IMR-90 (cell line): ENCODE measurements around the gene FLT1.

Experiments
- CHD1 ChIP-seq: IDR thresholded peaks from 2 replicates; pipeline ENCODE4 v1.6.1; 2012; ENCODE audit warnings: low read depth, low read length, improper control_type of control experiment
- CTCF ChIP-seq: conservative IDR thresholded peaks from 2 replicates; pipeline ENCODE4 v1.5.1; 2012; ENCODE audit warnings: mild to moderate bottlenecking, low read depth, low read length, improper control_type of control experiment
- FOS ChIP-seq: fragments of 150-350 bp; IDR thresholded peaks from 2 replicates; pipeline ENCODE4 v1.6.1; 2016; ENCODE audit warnings: low read depth, low read length
- MAFK ChIP-seq: IDR thresholded peaks from 2 replicates; pipeline ENCODE4 v1.6.1; 2012; ENCODE audit warnings: low read depth, low read length, improper control_type of control experiment
- MAZ ChIP-seq: IDR thresholded peaks from 2 replicates; pipeline ENCODE4 v1.6.1; 2012; ENCODE audit warnings: low read depth, mild to moderate bottlenecking, low read length, improper control_type of control experiment, moderate library complexity, borderline replicate concordance
- MXI1 ChIP-seq: IDR thresholded peaks from 2 replicates; pipeline ENCODE4 v1.6.1; 2012; ENCODE audit warnings: low read depth, mild to moderate bottlenecking, low read length, moderate library complexity, borderline replicate concordance
- POLR2A ChIP-seq: IDR thresholded peaks from 2 replicates; pipeline ENCODE4 v1.6.1; 2012; ENCODE audit warnings: mild to moderate bottlenecking, low read depth, low read length
- RAD21 ChIP-seq: IDR thresholded peaks from 2 replicates; pipeline ENCODE4 v1.6.1; 2012; ENCODE audit warnings: low read length, improper control_type of control experiment
- RCOR1 ChIP-seq: IDR thresholded peaks from 2 replicates; pipeline ENCODE4 v1.6.1; 2012; ENCODE audit warnings: mild to moderate bottlenecking, low read length, improper control_type of control experiment; ENCODE audit not compliant: insufficient replicate concordance
- RFX5 ChIP-seq: IDR thresholded peaks from 2 replicates; pipeline ENCODE4 v1.8.0; 2012; ENCODE audit warnings: low read depth, mild to moderate bottlenecking, low read length, moderate library complexity
- SMC3 ChIP-seq: fragments of 150-350 bp; IDR thresholded peaks from 2 replicates; pipeline ENCODE4 v1.6.1; 2016; ENCODE audit warnings: low read depth, mild to moderate bottlenecking, antibody characterized with exemption, low read length, moderate library complexity
- USF2 ChIP-seq: fragments of 150-350 bp; IDR thresholded peaks from 2 replicates; pipeline ENCODE4 v1.6.1; 2017; ENCODE audit warnings: mild to moderate bottlenecking, antibody characterized with exemption, low read length, low read depth
- TF ChIP-seq, protein P1 (sequence below): fragments of 150-350 bp; IDR thresholded peaks from 2 replicates; pipeline ENCODE4 v1.6.1; 2016; ENCODE audit warnings: low read depth, mild to moderate bottlenecking, low read length, moderate library complexity, borderline replicate concordance

DNA sequence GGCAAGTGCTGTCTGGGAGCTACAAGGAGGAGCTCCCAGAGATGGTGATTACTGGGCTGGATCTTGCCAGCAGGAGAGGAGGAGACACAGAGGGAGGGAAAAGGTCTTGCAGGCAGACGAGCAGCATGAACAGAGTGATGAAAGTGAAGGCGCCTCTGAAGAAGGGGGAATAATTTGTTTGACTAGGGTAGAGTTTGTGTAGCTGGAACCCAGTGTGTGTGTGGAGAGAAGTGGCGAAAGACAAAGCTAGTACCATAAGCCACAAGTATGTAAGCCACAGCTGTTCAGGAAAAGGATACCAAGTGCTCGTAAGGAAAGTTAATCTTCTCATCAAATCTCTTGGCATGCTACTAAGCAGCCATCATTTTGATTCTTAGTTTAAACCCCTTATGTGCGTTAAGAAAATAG lies 5.4 kb downstream of the FLT1 start:
- TF ChIP-seq MAZ (no peak), FOS (no peak), CHD1 (no peak), CTCF (no peak), POLR2A (no peak), USF2 (no peak), MXI1 (no peak), MAFK (no peak), SMC3 (no peak), RCOR1 (no peak), RAD21 (no peak), RFX5 (no peak)
- TF ChIP-seq, protein P1, sequence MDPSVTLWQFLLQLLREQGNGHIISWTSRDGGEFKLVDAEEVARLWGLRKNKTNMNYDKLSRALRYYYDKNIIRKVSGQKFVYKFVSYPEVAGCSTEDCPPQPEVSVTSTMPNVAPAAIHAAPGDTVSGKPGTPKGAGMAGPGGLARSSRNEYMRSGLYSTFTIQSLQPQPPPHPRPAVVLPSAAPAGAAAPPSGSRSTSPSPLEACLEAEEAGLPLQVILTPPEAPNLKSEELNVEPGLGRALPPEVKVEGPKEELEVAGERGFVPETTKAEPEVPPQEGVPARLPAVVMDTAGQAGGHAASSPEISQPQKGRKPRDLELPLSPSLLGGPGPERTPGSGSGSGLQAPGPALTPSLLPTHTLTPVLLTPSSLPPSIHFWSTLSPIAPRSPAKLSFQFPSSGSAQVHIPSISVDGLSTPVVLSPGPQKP: no peak
